H9 (cell line): Measurements from ENCODE around the gene ACOXL. TPM values are rescaled to one million over a fixed set of nuclear protein-coding genes. Genes with fewer than 3 reads are reported as not detected.

Source experiments
- DNase-seq: peaks from one replicate; pipeline ENCODE4 v3.0.0-alpha.2; 2017
- H2AFZ ChIP-seq: one replicate; pipeline ENCODE4 v1.6.1; 2013; ENCODE audit warnings: mild to moderate bottlenecking, low read length, control low read depth, moderate library complexity
- H2AK5ac ChIP-seq: 2 replicates; pipeline ENCODE4 v1.6.1; 2013; ENCODE audit warnings: low read length, control low read depth, mixed read lengths; ENCODE audit not compliant: insufficient read length
- H2BK120ac ChIP-seq: one replicate; pipeline ENCODE4 v1.6.1; 2013; ENCODE audit warnings: low read depth, mild to moderate bottlenecking, low read length, control low read depth, inconsistent platforms; ENCODE audit not compliant: poor library complexity, severe bottlenecking
- H2BK12ac ChIP-seq: 2 replicates; pipeline ENCODE4 v1.6.1; 2013; ENCODE audit warnings: low read length, control low read depth, mixed read lengths, low read depth; ENCODE audit not compliant: insufficient read length
- H2BK15ac ChIP-seq: 2 replicates; pipeline ENCODE4 v1.6.1; 2013; ENCODE audit warnings: low read depth, low read length, control low read depth
- H2BK20ac ChIP-seq: one replicate; pipeline ENCODE4 v1.6.1; 2013; ENCODE audit warnings: low read depth, mild to moderate bottlenecking, low read length, control low read depth, inconsistent platforms; ENCODE audit not compliant: poor library complexity, severe bottlenecking
- H2BK5ac ChIP-seq: 2 replicates; pipeline ENCODE4 v1.6.1; 2013; ENCODE audit warnings: low read length, control low read depth, mixed read lengths; ENCODE audit not compliant: insufficient read length
- H3K14ac ChIP-seq: 2 replicates; pipeline ENCODE4 v1.6.1; 2013; ENCODE audit warnings: low read length, control low read depth; ENCODE audit not compliant: insufficient read depth
- H3K18ac ChIP-seq: 2 replicates; pipeline ENCODE4 v1.6.1; 2013; ENCODE audit warnings: low read depth, mild to moderate bottlenecking, mixed read lengths, low read length, control low read depth; ENCODE audit not compliant: insufficient read length
- H3K23ac ChIP-seq: 2 replicates; pipeline ENCODE4 v1.6.1; 2013; ENCODE audit warnings: low read length, control low read depth, mixed read lengths, low read depth; ENCODE audit not compliant: insufficient read length
- H3K23me2 ChIP-seq: 2 replicates; pipeline ENCODE4 v1.6.1; 2013; ENCODE audit warnings: low read depth, mild to moderate bottlenecking, mixed read lengths, low read length, control low read depth; ENCODE audit not compliant: insufficient read length, poor library complexity, severe bottlenecking
- H3K27ac ChIP-seq: 2 replicates; pipeline ENCODE4 v1.5.1; 2013; ENCODE audit warnings: low read length, control low read depth, mixed read lengths, low read depth; ENCODE audit not compliant: insufficient read length
- H3K27me3 ChIP-seq: 2 replicates; pipeline ENCODE4 v1.6.1; 2013; ENCODE audit warnings: low read length, control low read depth, inconsistent platforms; ENCODE audit not compliant: insufficient read depth
- H3K4ac ChIP-seq: 2 replicates; pipeline ENCODE4 v1.6.1; 2013; ENCODE audit warnings: low read depth, mild to moderate bottlenecking, control low read depth, inconsistent platforms, low read length, moderate library complexity
- H3K4me1 ChIP-seq: 2 replicates; pipeline ENCODE4 v1.6.1; 2013; ENCODE audit warnings: low read length, control low read depth, inconsistent platforms; ENCODE audit not compliant: insufficient read depth
- H3K4me2 ChIP-seq: 2 replicates; pipeline ENCODE4 v1.6.1; 2013; ENCODE audit warnings: low read length, control low read depth, mixed read lengths; ENCODE audit not compliant: insufficient read length, insufficient read depth
- H3K56ac ChIP-seq: 2 replicates; pipeline ENCODE4 v1.6.1; 2013; ENCODE audit warnings: low read depth, mild to moderate bottlenecking, mixed read lengths, low read length, control low read depth; ENCODE audit not compliant: insufficient read length
- H3K79me1 ChIP-seq: 2 replicates; pipeline ENCODE4 v1.6.1; 2013; ENCODE audit warnings: low read depth, mild to moderate bottlenecking, moderate library complexity, low read length, control low read depth, inconsistent platforms; ENCODE audit not compliant: insufficient read depth, poor library complexity, severe bottlenecking
- H3K79me2 ChIP-seq: 2 replicates; pipeline ENCODE4 v1.6.1; 2013; ENCODE audit warnings: low read length, control low read depth, inconsistent platforms; ENCODE audit not compliant: insufficient read depth
- H3K9ac ChIP-seq: 2 replicates; pipeline ENCODE4 v1.6.1; 2013; ENCODE audit warnings: low read length, control low read depth, mixed read lengths; ENCODE audit not compliant: insufficient read length; ENCODE audit errors: extremely low read depth
- H3K9me3 ChIP-seq: one replicate; pipeline ENCODE4 v1.6.1; 2013; ENCODE audit warnings: low read depth, low read length, inconsistent platforms; ENCODE audit not compliant: control insufficient read depth
- H3T11ph ChIP-seq: one replicate; pipeline ENCODE4 v1.6.1; 2013; ENCODE audit warnings: mild to moderate bottlenecking, low read length, control low read depth, inconsistent platforms
- H4K20me1 ChIP-seq: one replicate; pipeline ENCODE4 v1.6.1; 2013; ENCODE audit not compliant: control insufficient read depth, insufficient read length, insufficient read depth
- H4K5ac ChIP-seq: 2 replicates; pipeline ENCODE4 v1.6.1; 2013; ENCODE audit warnings: low read depth, mild to moderate bottlenecking, mixed read lengths, low read length, control low read depth; ENCODE audit not compliant: insufficient read length
- H4K8ac ChIP-seq: replicated peaks from 2 replicates; pipeline ENCODE4 v1.6.1; 2013; ENCODE audit warnings: low read length, control low read depth, mixed read lengths, low read depth; ENCODE audit not compliant: insufficient read length
- H4K91ac ChIP-seq: 2 replicates; pipeline ENCODE4 v1.6.1; 2013; ENCODE audit warnings: low read depth, mild to moderate bottlenecking, moderate library complexity, mixed read lengths, low read length, control low read depth; ENCODE audit not compliant: insufficient read length
- H3K27ac Mint-ChIP-seq, 3 experiments: 2 replicates in 2 of 3; 3 replicates in 1 of 3; pipeline ENCODE4 v1.8.0; 2020 to 2021; ENCODE audit warnings: mixed read lengths in 3 of 3, mild to moderate bottlenecking in 1 of 3, moderate library complexity in 1 of 3
- H3K27me3 Mint-ChIP-seq: 2 replicates; pipeline ENCODE4 v1.8.0; 2021; ENCODE audit warnings: low read depth, mild to moderate bottlenecking, moderate library complexity, mixed read lengths
- H3K36me3 Mint-ChIP-seq, 3 experiments: 2 replicates in 2 of 3; 3 replicates in 1 of 3; pipeline ENCODE4 v1.8.0; 2020 to 2021; ENCODE audit warnings: low read depth in 3 of 3, mixed read lengths in 3 of 3; ENCODE audit not compliant: insufficient read depth in 1 of 3
- H3K4me1 Mint-ChIP-seq, 2 experiments: 2 replicates each; pipeline ENCODE4 v1.8.0; 2020; ENCODE audit warnings: mixed read lengths in 2 of 2
- H3K4me3 Mint-ChIP-seq, 2 experiments: 2 replicates in 1 of 2; 3 replicates in 1 of 2; pipeline ENCODE4 v1.8.0; 2020 to 2021; ENCODE audit warnings: mild to moderate bottlenecking in 2 of 2, mixed read lengths in 2 of 2, moderate library complexity in 1 of 2
- H3K9me3 Mint-ChIP-seq, 2 experiments: 2 replicates in 1 of 2; 3 replicates in 1 of 2; pipeline ENCODE4 v1.8.0; 2020; ENCODE audit warnings: mild to moderate bottlenecking in 2 of 2, mixed read lengths in 2 of 2, moderate library complexity in 1 of 2
- WGBS: extraction: QIAGEN DNeasy Blood & Tissue Kit; methylation state at CpG from one replicate; pipeline ENCODE4 v1.1.7; 2013; ENCODE audit warnings: missing lambda C conversion rate, low lambda C conversion rate, mixed read lengths; ENCODE audit not compliant: insufficient read length; ENCODE audit errors: extremely low coverage; 5-methylcytosine and 5-hydroxymethylcytosine counted together
- total RNA-seq: library from RNA; stranded (reverse); gene quantifications from 2 replicates; pipeline ENCODE4 v1.2.1, GENCODE V29; 2021
- TF ChIP-seq, protein P1 (sequence below): fragments of 200-600 bp; sonication (generic); conservative IDR thresholded peaks from 3 replicates; pipeline ENCODE4 v1.8.0; 2021; ENCODE audit warnings: antibody characterized with exemption, mild to moderate bottlenecking

The ACOXL gene
- total RNA-seq, 1 experiment from 2014 or later = 37.6 TPM

DNA sequence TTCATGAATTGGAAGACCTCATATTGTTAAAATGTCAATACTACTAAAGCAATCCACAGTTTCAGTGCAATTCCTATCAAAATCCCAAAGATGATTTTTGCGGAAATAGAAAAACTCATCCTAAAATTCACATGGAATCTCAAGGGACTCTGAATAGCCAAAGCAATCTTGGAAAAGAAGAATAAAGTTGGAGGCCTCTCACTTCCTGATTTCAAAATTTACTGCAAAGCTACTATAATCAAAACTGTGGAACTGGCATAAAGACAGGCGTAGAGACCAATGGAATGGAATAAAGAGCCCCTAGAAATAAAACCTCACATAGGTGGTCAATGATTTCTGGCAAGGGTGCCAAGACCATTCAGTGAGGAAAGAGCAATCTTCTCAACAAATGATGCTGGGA lies 42.3 kb downstream of the ACOXL start:
- H3K4me1 ChIP-seq = peaks cover 21% of the 10 kb centered on the region; the same call in 1 of the 2 replicates
- no peaks in the 10 kb centered on the region for H3K9me3 Mint-ChIP-seq
- no peak overlapping the region for H2AFZ ChIP-seq
- peaks cover 51 to 57% of the 10 kb centered on the region in 2 experiments for H3K4me1 Mint-ChIP-seq
- no peak overlapping the region for H3K27ac ChIP-seq
- H3K14ac ChIP-seq = no peak overlapping the region
- H3K56ac ChIP-seq = no peak overlapping the region
- no peak overlapping the region for H2BK12ac ChIP-seq
- H2AK5ac ChIP-seq = no peak overlapping the region
- no peak for DNase-seq
- H3K4ac ChIP-seq = no peak overlapping the region
- H2BK15ac ChIP-seq = no peak overlapping the region
- no peaks in the 10 kb centered on the region for H4K20me1 ChIP-seq
- no peak overlapping the region for H3K23ac ChIP-seq
- H3K4me3 Mint-ChIP-seq = no peak overlapping the region
- no peak overlapping the region for H2BK20ac ChIP-seq
- H2BK5ac ChIP-seq = no peak overlapping the region
- H3K27me3 ChIP-seq = no peaks in the 10 kb centered on the region
- peaks cover 3 to 24% (median 13%) of the 10 kb centered on the region in 3 experiments for H3K36me3 Mint-ChIP-seq
- no peak overlapping the region for H2BK120ac ChIP-seq
- H3T11ph ChIP-seq = no peak overlapping the region
- no peak overlapping the region for H4K8ac ChIP-seq
- TF ChIP-seq, protein P1, sequence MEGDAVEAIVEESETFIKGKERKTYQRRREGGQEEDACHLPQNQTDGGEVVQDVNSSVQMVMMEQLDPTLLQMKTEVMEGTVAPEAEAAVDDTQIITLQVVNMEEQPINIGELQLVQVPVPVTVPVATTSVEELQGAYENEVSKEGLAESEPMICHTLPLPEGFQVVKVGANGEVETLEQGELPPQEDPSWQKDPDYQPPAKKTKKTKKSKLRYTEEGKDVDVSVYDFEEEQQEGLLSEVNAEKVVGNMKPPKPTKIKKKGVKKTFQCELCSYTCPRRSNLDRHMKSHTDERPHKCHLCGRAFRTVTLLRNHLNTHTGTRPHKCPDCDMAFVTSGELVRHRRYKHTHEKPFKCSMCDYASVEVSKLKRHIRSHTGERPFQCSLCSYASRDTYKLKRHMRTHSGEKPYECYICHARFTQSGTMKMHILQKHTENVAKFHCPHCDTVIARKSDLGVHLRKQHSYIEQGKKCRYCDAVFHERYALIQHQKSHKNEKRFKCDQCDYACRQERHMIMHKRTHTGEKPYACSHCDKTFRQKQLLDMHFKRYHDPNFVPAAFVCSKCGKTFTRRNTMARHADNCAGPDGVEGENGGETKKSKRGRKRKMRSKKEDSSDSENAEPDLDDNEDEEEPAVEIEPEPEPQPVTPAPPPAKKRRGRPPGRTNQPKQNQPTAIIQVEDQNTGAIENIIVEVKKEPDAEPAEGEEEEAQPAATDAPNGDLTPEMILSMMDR = no peak
- no peak overlapping the region for H4K91ac ChIP-seq
- H3K27ac Mint-ChIP-seq = no peak overlapping the region
- H3K23me2 ChIP-seq = no peaks in the 10 kb centered on the region
- H3K4me2 ChIP-seq = no peak overlapping the region
- no peak overlapping the region for H3K18ac ChIP-seq
- H3K9ac ChIP-seq = no peak overlapping the region
- no peak overlapping the region for H4K5ac ChIP-seq
- peaks cover 3% of the 10 kb centered on the region for H3K79me1 ChIP-seq
- no peaks in the 10 kb centered on the region for H3K79me2 ChIP-seq
- H3K9me3 ChIP-seq = no peaks in the 10 kb centered on the region
- H3K27me3 Mint-ChIP-seq = no peaks in the 10 kb centered on the region
- no CpG with 5 or more reads among the region's 2 CpGs for WGBS
